Fibroblast of skin of right biceps (primary cell): Measurements from ENCODE around the gene MSH6.

Experiments
- DNase-seq: peaks from one replicate; pipeline ENCODE4 v3.0.0-alpha.2; 2013

Gene MSH6

GRCh38 chr2:47844162-47844561 lies 61.2 kb downstream of the MSH6 start:
- DNase-seq, result no peak

DNA sequence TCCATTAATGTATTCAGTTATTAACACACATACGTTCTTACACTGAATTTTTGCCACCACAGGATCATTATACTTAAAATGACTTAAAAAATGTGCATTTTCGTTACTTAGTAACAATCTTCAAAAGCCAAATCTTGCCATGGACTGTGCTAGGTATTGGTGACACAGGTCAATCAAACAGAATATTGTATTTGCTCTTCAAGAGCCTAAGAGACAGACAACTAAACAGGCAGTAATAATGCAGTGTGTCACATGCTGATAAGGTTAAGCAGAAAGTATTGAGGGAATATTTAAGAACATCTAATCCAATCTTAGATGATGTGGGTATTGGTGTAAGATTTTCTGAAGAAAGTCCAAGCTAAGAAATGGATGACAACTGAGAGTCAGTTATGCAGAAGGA lies 66.4 kb downstream of the MSH6 start:
- no peak for DNase-seq

GRCh38 chr2:47850198-47850597 lies 67.3 kb downstream of the MSH6 start:
- no peak for DNase-seq

GRCh38 chr2:47853067-47853777 lies 70.3 kb downstream of the MSH6 start:
- DNase-seq, result peak; percentile 42
